Fibroblast of lung (primary cell): Measurements from ENCODE around the gene HOXC10. TPM values are rescaled to one million over a fixed set of nuclear protein-coding genes. Genes with fewer than 3 reads are reported as not detected.

ENCODE experiments used
- DNase-seq, 2 donors: peaks; one replicate each; pipeline versions ENCODE4 v3.0.0 to v3.0.0-alpha.2; 2010; ENCODE audit warnings: low read depth in 2 of 2
- H2AFZ ChIP-seq: 2 replicates; pipeline ENCODE4 v1.5.1; 2012; ENCODE audit warnings: low read length, control low read depth, inconsistent platforms
- H3K27ac ChIP-seq: 2 replicates; pipeline ENCODE4 v1.5.1; 2011; ENCODE audit warnings: low read length, control low read depth; ENCODE audit not compliant: insufficient read depth
- H3K27me3 ChIP-seq: 2 replicates; pipeline ENCODE4 v1.5.1; 2011; ENCODE audit warnings: mild to moderate bottlenecking, low read length; ENCODE audit not compliant: control insufficient read depth, insufficient read depth
- H3K36me3 ChIP-seq: 2 replicates; pipeline ENCODE4 v1.5.1; 2011; ENCODE audit warnings: low read length; ENCODE audit not compliant: control insufficient read depth, insufficient read depth
- H3K4me1 ChIP-seq: 2 replicates; pipeline ENCODE4 v1.5.1; 2011; ENCODE audit warnings: low read length; ENCODE audit not compliant: control insufficient read depth, insufficient read depth; ENCODE audit errors: extremely low read depth
- H3K4me2 ChIP-seq: 2 replicates; pipeline ENCODE4 v1.5.1; 2011; ENCODE audit warnings: low read length, control low read depth; ENCODE audit not compliant: insufficient read depth; ENCODE audit errors: extremely low read depth
- H3K4me3 ChIP-seq, 4 experiments: fragments of 200-600 bp in 1 of 4; sonication (generic) in 1 of 4; replicated peaks in 1 of 4; 2 replicates each; pipeline ENCODE4 v1.5.1; 2011 to 2016; ENCODE audit warnings: low read length in 4 of 4, low read depth in 3 of 4, mild to moderate bottlenecking in 3 of 4, control low read depth in 2 of 4, inconsistent platforms in 1 of 4, mixed read lengths in 1 of 4; ENCODE audit not compliant: insufficient read depth in 1 of 4; ENCODE audit errors: control extremely low read depth in 1 of 4
- H3K79me2 ChIP-seq: 2 replicates; pipeline ENCODE4 v1.5.1; 2012; ENCODE audit warnings: mild to moderate bottlenecking, low read length, inconsistent platforms; ENCODE audit not compliant: control insufficient read depth, insufficient read depth
- H3K9ac ChIP-seq: 2 replicates; pipeline ENCODE4 v1.5.1; 2011; ENCODE audit warnings: mild to moderate bottlenecking, low read length, control low read depth; ENCODE audit not compliant: insufficient read depth
- H3K9me3 ChIP-seq: 2 replicates; pipeline ENCODE4 v1.5.1; 2012; ENCODE audit warnings: low read depth, low read length; ENCODE audit not compliant: control insufficient read depth, insufficient read depth
- H4K20me1 ChIP-seq: 2 replicates; pipeline ENCODE4 v1.5.1; 2011; ENCODE audit warnings: low read length; ENCODE audit not compliant: control insufficient read depth, insufficient read depth; ENCODE audit errors: extremely low read depth
- CTCF ChIP-seq, 2 donors: IDR thresholded peaks in 1 of 2; conservative IDR thresholded peaks in 1 of 2; 1 replicate in 1 of 2; 2 replicates in 1 of 2; pipeline ENCODE4 v1.5.1; 2011 to 2012; ENCODE audit warnings: low read length in 2 of 2, control low read depth in 1 of 2, inconsistent platforms in 1 of 2, low read depth in 1 of 2, mild to moderate bottlenecking in 1 of 2
- EZH2 ChIP-seq: IDR thresholded peaks from 2 replicates; pipeline ENCODE4 v1.5.1; 2012; ENCODE audit warnings: low read length, control low read depth, mild to moderate bottlenecking; ENCODE audit errors: missing control alignments
- polyA plus RNA-seq, 2 donors: library from polyadenylated mRNA; depleted of rRNA in 1 of 2; stranded (reverse) in 1 of 2; unstranded in 1 of 2; fragments of >200 nt; gene quantifications; 2 replicates each; pipeline ENCODE4 v1.2.1, GENCODE V29; 2011 to 2012; ENCODE audit warnings: missing spikeins in 1 of 2
- total RNA-seq: library from RNA; depleted of rRNA; stranded (reverse); fragments of >200 nt; gene quantifications from 2 replicates; pipeline ENCODE4 v1.2.1, GENCODE V29; 2014

Gene HOXC10
- total and polyA plus RNA-seq, 2 donors (not counting 1 experiment from before 2014, with no cell fraction given), result 0.06 TPM; not detected in 1

- Histone ChIP-seq H2AFZ (no peak overlapping the region), H3K27ac (no peak overlapping the region), H4K20me1 (no peaks in the 10 kb centered on the region), H3K9me3 (no peaks in the 10 kb centered on the region), H3K27me3 (peaks cover 96% of the 10 kb centered on the region), H3K4me2 (no peak overlapping the region), H3K36me3 (no peaks in the 10 kb centered on the region), H3K4me3 (no peak overlapping the region), H3K4me1 (no peaks in the 10 kb centered on the region), H3K79me2 (no peaks in the 10 kb centered on the region), H3K9ac (no peak overlapping the region)
- TF ChIP-seq CTCF (conservative IDR thresholded peaks at IDR 0.05 in 1 of 2, IDR thresholded peaks at IDR 0.05 in 1 of 2; ENCODE audit: low read depth in 1 of 2, low read length in 2 of 2) (no peak), EZH2 (peak; percentile 55)
- no peak for DNase-seq
Observed at GRCh38 chr12:53968214-53969127, 16.5 kb upstream of the HOXC10 start.

GRCh38 chr12:53969588-53970259 lies 15.2 kb upstream of the HOXC10 start:
- peaks cover 94% of the 10 kb centered on the region for H3K27me3 ChIP-seq
- TF ChIP-seq CTCF (conservative IDR thresholded peaks at IDR 0.05 in 1 of 2, IDR thresholded peaks at IDR 0.05 in 1 of 2; ENCODE audit: low read depth in 1 of 2, low read length in 2 of 2) (no peak), EZH2 (peak; percentile 28)
- H3K4me3 ChIP-seq, result no peak overlapping the region

GRCh38 chr12:53970451-53970850 lies 14.5 kb upstream of the HOXC10 start:
- peaks cover 90% of the 10 kb centered on the region for H3K27me3 ChIP-seq

More at GRCh38 chr12:53969588-53970259, 15.2 kb upstream of the HOXC10 start:
- Histone ChIP-seq H3K36me3 (no peaks in the 10 kb centered on the region), H4K20me1 (no peaks in the 10 kb centered on the region), H3K9me3 (no peaks in the 10 kb centered on the region), H3K27ac (no peak overlapping the region), H3K79me2 (no peaks in the 10 kb centered on the region), H2AFZ (no peak overlapping the region), H3K9ac (no peak overlapping the region), H3K4me2 (no peak overlapping the region), H3K4me1 (no peaks in the 10 kb centered on the region)
- DNase-seq, result no peak

More at GRCh38 chr12:53970451-53970850, 14.5 kb upstream of the HOXC10 start:
- no peak for TF ChIP-seq CTCF (conservative IDR thresholded peaks at IDR 0.05 in 1 of 2, IDR thresholded peaks at IDR 0.05 in 1 of 2; ENCODE audit: low read depth in 1 of 2, low read length in 2 of 2)
- no peak for TF ChIP-seq EZH2
- no peak overlapping the region for H2AFZ ChIP-seq
- no peaks in the 10 kb centered on the region for H3K9me3 ChIP-seq
- no peaks in the 10 kb centered on the region for H3K4me1 ChIP-seq
- H3K9ac ChIP-seq, result no peak overlapping the region
- H4K20me1 ChIP-seq, result no peaks in the 10 kb centered on the region
- no peaks in the 10 kb centered on the region for H3K36me3 ChIP-seq
- no peak for DNase-seq
- H3K79me2 ChIP-seq, result no peaks in the 10 kb centered on the region
- no peak overlapping the region for H3K4me2 ChIP-seq
- no peak overlapping the region for H3K4me3 ChIP-seq
- H3K27ac ChIP-seq, result no peak overlapping the region
